Calu3 (cell line): ENCODE measurements around the gene MARK3. TPM values are rescaled to one million over a fixed set of nuclear protein-coding genes. Genes with fewer than 3 reads are reported as not detected.
A peak's percentile ranks its signal among the peaks of the same experiment; 100 is the strongest.

Experiments
- BruUV-seq: library from RNA; stranded (reverse); fragments of 400-500 nt; replicated peaks from 2 replicates; lab custom pipeline; 2021; lab: Mats Ljungman, UMichigan
- CTCF ChIA-PET: fragments of 300-600 bp; sonication (Branson Sonifier 250); formaldehyde crosslinking; loops from one replicate; lab custom pipeline; 2022; ENCODE audit warnings: antibody characterized with exemption; lab: Charles Lee
- DNase-seq: peaks from one replicate; pipeline ENCODE4 v3.0.0; 2022
- H3K27ac Mint-ChIP-seq: one replicate; pipeline ENCODE4 v1.8.0; 2022; ENCODE audit warnings: mixed read lengths; ENCODE audit not compliant: unreplicated experiment
- H3K27me3 Mint-ChIP-seq: one replicate; pipeline ENCODE4 v1.8.0; 2022; ENCODE audit warnings: mixed read lengths; ENCODE audit not compliant: unreplicated experiment
- H3K36me3 Mint-ChIP-seq: one replicate; pipeline ENCODE4 v1.8.0; 2022; ENCODE audit warnings: mild to moderate bottlenecking, moderate library complexity, mixed read lengths; ENCODE audit not compliant: insufficient read depth, unreplicated experiment
- H3K4me1 Mint-ChIP-seq: one replicate; pipeline ENCODE4 v1.8.0; 2022; ENCODE audit warnings: mild to moderate bottlenecking, low read depth, mixed read lengths; ENCODE audit not compliant: unreplicated experiment
- H3K4me3 Mint-ChIP-seq: one replicate; pipeline ENCODE4 v1.8.0; 2022; ENCODE audit warnings: mild to moderate bottlenecking, low read depth, moderate library complexity, mixed read lengths; ENCODE audit not compliant: unreplicated experiment
- H3K9me3 Mint-ChIP-seq: one replicate; pipeline ENCODE4 v1.8.0; 2022; ENCODE audit warnings: low read depth, mixed read lengths; ENCODE audit not compliant: unreplicated experiment
- intact Hi-C: fragments of 100-400 bp; cut with micrococcal nuclease; formaldehyde crosslinking; loops from one replicate; pipeline ENCODE4 v1.10.0; 2022; ENCODE audit not compliant: unreplicated experiment
- total RNA-seq: library from RNA; stranded (reverse); gene quantifications from 2 replicates; pipeline ENCODE4 v1.2.3, GENCODE V29; 2022
- TF ChIP-seq, protein P1 (sequence below): fragments of 200-600 bp; IDR thresholded peaks from one replicate; pipeline ENCODE4 v1.8.0; 2022; ENCODE audit warnings: antibody characterized with exemption; ENCODE audit not compliant: unreplicated experiment

The MARK3 gene
- total RNA-seq, 1 experiment from 2014 or later, result 76.0 TPM

DNA sequence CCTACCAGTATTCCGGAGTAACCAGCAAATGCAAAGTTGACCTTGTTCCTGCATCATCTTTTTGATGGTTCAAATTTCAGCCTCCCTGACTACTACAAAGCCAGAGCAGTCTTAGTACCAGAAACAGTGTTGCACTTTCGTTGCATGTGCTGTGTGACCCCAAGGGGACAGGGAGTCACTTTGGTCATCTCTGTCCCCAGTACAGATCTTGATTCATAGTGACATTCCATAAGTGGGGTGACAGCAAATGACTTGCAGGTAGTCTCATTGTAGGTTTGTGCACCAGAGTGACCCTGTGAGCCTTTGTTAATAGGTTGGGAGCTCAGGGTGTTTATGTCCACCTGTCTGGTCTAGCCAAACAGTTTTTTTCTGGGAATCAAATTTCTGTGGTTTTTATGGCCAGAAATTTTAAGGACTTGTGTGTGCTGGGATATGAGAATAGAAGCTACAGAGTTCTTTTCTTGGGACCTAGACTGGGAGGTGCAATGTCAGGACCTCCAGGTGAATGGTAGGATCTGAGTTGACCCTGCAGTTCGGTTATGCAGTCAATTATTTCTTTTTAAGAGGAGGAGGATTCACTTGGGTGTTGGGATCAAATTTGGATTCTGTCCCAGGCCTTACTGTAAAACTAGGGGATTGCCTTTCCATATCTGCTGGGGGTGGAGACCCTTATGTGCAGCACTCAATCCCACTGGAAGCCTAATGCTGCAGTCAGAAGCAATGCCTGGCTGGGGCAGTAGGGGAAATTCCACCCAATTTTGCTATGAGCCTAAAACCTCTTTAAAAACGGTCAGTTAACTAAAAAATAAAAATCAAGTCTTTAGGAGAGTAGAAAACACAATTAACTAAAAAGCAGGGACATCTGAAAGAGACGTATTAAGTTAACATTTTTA, 41.1 kb upstream of the MARK3 start:
- H3K9me3 Mint-ChIP-seq, result no peaks in the 10 kb centered on the region
- TF ChIP-seq, protein P1, sequence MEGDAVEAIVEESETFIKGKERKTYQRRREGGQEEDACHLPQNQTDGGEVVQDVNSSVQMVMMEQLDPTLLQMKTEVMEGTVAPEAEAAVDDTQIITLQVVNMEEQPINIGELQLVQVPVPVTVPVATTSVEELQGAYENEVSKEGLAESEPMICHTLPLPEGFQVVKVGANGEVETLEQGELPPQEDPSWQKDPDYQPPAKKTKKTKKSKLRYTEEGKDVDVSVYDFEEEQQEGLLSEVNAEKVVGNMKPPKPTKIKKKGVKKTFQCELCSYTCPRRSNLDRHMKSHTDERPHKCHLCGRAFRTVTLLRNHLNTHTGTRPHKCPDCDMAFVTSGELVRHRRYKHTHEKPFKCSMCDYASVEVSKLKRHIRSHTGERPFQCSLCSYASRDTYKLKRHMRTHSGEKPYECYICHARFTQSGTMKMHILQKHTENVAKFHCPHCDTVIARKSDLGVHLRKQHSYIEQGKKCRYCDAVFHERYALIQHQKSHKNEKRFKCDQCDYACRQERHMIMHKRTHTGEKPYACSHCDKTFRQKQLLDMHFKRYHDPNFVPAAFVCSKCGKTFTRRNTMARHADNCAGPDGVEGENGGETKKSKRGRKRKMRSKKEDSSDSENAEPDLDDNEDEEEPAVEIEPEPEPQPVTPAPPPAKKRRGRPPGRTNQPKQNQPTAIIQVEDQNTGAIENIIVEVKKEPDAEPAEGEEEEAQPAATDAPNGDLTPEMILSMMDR, result no peak
- no TSS peak for BruUV-seq
- peaks cover 66% of the 10 kb centered on the region for H3K36me3 Mint-ChIP-seq
- CTCF ChIA-PET, result interaction anchor here (1.7 kb wide), 1 partner anchor 47 kb away, joined by 5 read pairs; no protein-coding TSS in a partner anchor
- no peak overlapping the region for H3K4me3 Mint-ChIP-seq
- H3K4me1 Mint-ChIP-seq, result no peaks in the 10 kb centered on the region
- peak overlapping the region; percentile 37 for H3K27ac Mint-ChIP-seq
- intact Hi-C loops, result no loop called here
- no peaks in the 10 kb centered on the region for H3K27me3 Mint-ChIP-seq
- no peak for DNase-seq

DNA sequence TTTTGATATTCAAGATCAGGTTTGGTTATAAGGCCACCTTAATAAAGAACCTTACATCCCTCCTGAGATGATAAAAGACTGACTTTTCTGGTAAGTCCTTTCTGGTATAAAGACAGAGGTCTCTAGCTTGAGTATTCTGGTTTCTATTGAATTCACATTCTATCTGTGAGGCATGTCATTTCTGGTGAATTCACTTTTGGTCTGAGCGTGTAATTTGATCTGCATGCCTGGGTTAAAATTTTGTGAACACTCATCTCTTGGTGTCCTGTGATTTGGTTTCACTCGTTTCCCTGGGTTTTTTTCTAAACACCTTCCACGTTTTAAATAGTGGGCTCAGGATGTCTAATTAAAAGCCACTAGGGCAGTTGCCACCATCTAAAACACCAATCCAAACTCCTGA, 38.9 kb upstream of the MARK3 start:
- no peak overlapping the region for H3K4me3 Mint-ChIP-seq
- H3K27ac Mint-ChIP-seq, result no peak overlapping the region
- TF ChIP-seq, protein P1, result no peak
- intact Hi-C loops, result no loop called here
- no peaks in the 10 kb centered on the region for H3K9me3 Mint-ChIP-seq
- CTCF ChIA-PET, result interaction anchor here (1.7 kb wide), 1 partner anchor 44 kb away, joined by 5 read pairs; no protein-coding TSS in a partner anchor
- H3K27me3 Mint-ChIP-seq, result no peaks in the 10 kb centered on the region
- DNase-seq, result no peak
- peaks cover 46% of the 10 kb centered on the region for H3K36me3 Mint-ChIP-seq
- H3K4me1 Mint-ChIP-seq, result no peaks in the 10 kb centered on the region
- BruUV-seq, result no TSS peak

DNA sequence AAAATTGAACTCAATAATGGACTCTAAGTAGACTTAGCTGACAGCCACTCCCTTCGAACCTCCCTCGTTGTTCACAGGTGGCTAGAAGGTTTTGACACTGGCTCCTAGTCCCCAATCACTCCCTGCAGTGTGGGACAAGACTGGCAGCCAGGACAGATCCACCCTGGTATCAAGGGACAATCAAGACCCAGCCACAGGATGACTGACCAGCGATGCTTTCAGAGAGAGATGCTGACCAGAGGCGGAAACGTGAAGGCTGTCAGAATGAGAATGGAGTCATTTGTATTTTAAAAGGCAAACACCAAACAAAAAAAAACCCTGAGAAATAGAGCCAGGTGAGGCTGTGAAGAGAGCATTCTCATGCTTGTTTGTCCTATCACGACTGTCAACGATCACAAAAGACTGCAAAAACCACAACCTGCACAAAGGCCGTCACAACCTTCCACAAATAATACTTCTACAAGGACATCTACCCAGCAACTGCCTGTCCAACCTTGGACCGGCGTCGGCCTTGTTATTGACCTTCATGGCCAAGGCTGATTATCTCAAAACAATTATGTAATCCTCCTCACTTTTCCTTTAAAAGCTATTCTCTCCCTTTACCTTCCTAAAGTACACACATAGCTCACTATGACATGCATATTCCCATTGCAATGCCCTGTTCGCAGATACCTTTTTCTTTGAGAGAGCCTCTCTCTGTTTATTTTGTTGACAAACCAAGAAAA, 38.0 kb upstream of the MARK3 start:
- Mint-ChIP-seq H3K27ac (peak overlapping the region; percentile 15), H3K36me3 (peaks cover 37% of the 10 kb centered on the region), H3K27me3 (no peaks in the 10 kb centered on the region), H3K4me3 (no peak overlapping the region), H3K9me3 (no peaks in the 10 kb centered on the region), H3K4me1 (no peaks in the 10 kb centered on the region)
- intact Hi-C loops, result no loop called here
- CTCF ChIA-PET, result no interaction called here
- TF ChIP-seq, protein P1, result no peak
- BruUV-seq, result no TSS peak
- no peak for DNase-seq

DNA sequence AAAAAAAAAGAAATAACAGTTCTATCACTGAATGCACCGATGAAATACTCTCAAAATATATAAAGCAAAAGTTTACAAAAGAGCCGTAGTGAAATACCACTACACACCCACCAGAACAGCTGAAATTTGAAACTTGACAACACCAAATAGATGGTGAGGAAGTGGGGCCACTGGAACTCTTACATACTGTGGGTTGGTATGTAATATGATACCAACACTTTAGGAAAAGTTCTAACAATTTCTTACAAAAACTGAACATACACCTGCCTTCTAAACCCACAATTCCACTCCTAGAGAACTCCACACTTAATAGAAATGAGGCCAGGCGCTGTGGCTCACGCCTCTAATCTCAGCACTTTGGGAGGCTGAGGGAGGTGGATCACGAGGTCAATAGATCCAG, 37.1 kb upstream of the MARK3 start:
- Mint-ChIP-seq H3K27ac (no peak overlapping the region), H3K36me3 (peaks cover 32% of the 10 kb centered on the region), H3K4me3 (no peak overlapping the region), H3K9me3 (peaks cover 2% of the 10 kb centered on the region), H3K27me3 (no peaks in the 10 kb centered on the region), H3K4me1 (no peaks in the 10 kb centered on the region)
- TF ChIP-seq, protein P1, result no peak
- no peak for DNase-seq
- intact Hi-C loops, result no loop called here
- CTCF ChIA-PET, result interaction anchor here (1.0 kb wide), 1 partner anchor 14 kb away, joined by 4 read pairs; the partner anchor contains the start of gene EIF5
- no TSS peak for BruUV-seq
